ENCODE results near the gene ZMYND8.
"Not testable (repeated sequence)": the region's sequence is repeated elsewhere in the genome, so short reads cannot be mapped to it uniquely, and the experiment has no call there.

ZMYND8 gene

DNA sequence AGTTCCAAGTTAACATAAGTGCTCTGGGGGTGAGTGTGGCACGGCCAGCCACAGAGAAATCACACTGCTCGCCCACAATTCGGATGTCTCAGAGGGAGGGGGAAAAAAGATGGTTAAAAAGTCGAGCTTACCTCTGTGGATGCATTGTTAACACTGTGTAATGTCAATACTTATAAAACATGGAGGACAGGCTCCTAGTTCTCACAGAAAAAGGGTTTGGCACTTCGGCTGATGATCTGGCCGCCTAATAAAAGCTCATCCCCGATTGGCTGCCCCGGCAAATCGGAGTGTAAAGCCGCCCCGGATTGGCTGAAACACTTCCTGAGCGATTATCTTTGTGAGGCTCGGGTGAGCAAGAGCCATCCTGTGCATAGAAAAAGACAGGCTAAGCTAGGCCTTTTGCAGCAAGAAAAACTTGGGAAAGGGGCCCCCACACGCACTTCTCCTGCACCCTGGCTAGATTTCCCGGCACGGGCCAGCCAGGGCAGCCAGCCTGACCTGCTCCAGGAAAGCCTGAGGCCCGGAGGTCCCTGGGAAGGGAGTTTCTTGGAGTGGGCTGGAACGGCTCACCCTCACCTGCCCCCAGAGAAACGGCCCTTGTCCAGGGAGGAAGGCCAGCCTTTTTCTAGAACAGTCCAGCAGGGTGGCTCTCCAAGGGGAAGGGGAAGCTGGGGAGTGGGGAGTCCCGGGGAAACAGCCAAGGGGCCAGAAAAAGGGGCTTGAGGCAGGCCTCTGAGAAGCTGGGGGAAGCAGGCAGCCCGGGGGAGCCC, at the start of gene ZMYND8:
Gene ZMYND8, minus strand, starts transcription at position 174 of the 770 bp plus-strand sequence. Its CDS starts 29 bp downstream, at position 145.
- peak; percentile 69 to 99 (median 92) for DNase-seq

- no peak for DNase-seq
Observed at GRCh38 chr20:47405775-47406325, 49.4 kb upstream of the ZMYND8 start.

- peak in 1 of 51 donors; percentile 1 for DNase-seq
Observed at GRCh38 chr20:47400685-47401084, 44.2 kb upstream of the ZMYND8 start.

DNA sequence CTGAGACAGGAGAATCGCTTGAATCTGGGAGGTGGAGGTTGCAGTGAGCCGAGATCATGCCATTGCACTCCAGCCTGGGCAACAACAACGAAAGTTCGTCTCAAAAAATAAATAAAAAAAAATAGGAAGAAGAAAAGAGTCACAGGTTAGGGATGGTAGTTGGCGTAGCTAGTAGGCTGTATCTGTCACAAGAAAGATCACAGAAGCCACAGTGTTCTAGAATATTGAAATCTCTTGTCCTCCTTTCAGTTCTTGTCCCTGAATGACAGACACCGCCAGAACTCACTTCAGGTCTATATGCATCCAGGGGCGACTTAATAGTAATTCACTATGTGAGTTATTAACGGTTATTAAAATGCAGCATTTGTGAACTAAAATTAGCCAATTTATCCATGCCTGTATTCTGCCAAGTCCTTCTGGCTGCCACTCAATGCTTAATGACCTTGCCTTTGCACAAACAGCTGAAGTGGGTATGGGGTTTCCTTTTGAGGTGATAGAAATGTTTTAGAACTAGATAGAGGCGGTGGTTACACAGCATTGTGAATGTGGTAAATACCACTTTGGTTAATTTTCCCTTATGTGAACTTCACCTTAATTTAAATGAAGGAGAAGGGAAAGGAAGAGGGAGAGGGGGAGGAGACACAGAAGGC, 41.3 kb upstream of the ZMYND8 start:
- DNase-seq, result no peak

DNA sequence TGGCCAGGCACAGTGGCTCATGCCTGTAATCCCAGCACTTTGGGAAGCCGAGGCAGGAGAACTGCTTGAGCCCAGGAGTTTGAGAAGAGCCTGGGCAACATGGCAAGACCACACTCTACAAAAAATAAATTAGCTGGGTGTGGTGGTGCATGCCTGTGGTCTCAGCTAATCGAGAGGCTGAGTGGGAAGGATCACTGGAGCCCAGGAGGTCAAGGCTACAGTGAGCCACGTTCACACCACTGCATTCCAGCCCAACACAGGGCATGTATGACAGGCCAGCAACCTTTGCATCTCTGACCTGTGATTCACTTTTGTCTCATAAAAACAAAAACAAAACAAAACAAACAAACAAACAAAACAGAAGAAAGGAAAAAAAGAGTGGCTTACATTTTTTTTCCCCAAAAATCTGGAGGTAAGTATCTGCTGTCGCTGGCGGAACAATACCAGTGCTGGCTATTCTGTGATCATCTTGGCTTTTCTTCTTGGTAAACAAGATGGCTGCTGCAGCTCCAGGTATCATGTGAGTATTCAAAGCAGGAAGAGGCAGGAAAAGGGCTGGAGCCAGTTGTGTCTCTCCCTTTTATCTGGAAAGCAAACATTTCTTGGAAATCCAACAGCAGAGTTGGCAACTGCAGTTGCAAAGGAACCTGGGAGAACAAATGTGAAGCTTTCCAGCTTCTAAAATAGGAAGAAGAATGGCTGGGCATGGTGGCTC, 40.4 kb upstream of the ZMYND8 start:
- DNase-seq, result no peak

DNA sequence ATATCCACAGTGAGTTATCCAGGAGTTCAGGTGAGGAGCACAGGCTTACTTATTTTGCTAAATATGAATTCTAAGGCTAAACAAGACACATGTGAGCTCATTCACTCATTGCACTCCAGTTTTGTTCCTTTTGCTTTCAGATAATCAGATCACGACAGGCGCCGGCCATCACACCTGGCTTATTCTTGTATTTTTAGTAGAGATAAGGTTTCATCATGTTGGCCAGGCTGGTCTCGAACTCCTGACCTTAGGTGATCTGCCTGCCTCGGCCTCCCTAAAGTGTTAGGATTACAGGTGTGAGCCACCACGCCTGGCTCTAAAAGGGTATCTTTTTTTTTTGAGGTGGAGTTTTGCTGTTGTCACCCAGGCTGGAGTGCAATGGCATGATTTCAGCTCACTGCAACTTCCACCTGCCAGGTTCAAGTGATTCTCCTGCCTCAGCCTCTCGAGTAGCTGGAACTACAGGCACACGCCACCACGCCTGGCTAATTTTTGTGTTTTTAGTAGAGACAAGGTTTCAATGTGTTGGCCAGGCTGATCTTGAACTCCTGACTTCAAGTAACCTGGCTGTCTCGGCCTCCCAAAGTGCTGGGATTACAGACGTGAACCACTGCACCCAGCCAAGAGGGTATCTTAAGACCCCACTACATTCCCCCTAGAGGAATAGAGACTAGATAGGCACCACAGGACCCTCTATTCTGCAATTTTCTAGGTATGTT, 37.5 kb upstream of the ZMYND8 start:
- not testable (repeated sequence) for DNase-seq

GRCh38 chr20:47392721-47393073, 36.2 kb upstream of the ZMYND8 start:
- DNase-seq, result no peak

DNA sequence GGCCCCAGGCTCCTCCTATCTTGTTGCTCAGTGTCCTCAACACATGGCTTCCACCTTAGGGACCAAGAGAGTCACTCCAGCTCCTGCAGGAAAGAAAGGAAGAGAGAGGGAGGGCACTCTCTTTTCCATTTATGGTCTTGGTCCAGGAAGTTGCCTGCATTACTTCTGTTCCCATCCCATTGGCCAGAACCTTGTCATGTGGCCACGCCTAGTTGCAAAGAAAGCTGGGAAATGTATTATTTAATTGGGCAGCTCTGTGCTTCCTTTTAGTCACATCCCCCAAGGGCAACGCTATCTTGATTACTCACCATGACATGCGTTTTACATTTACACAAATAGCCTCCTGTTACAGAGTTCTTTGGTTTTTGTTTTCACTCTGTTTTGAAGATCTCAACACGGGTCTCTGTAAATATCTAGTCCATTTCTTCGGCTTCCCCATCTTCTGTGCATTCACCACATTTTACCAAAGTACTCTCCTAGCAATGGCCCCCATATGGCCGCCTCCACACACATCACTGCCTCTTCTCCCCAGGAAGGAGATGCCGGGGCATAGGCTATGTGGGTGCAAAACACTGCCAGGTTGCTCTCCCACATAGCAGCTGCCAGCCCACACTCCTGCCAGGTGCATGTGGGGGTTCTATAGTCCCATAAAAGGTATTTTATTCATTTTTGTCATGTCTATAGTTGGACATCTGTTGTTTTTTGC, 35.7 kb upstream of the ZMYND8 start:
- peak in 1 of 51 donors; percentile 15 for DNase-seq

- no peak for DNase-seq
Observed at GRCh38 chr20:47391276-47392010, 34.9 kb upstream of the ZMYND8 start.

GRCh38 chr20:47389867-47390347, 33.4 kb upstream of the ZMYND8 start:
- no peak for DNase-seq

- not testable (repeated sequence) for DNase-seq
Observed at GRCh38 chr20:47385968-47386367, 29.5 kb upstream of the ZMYND8 start.

DNA sequence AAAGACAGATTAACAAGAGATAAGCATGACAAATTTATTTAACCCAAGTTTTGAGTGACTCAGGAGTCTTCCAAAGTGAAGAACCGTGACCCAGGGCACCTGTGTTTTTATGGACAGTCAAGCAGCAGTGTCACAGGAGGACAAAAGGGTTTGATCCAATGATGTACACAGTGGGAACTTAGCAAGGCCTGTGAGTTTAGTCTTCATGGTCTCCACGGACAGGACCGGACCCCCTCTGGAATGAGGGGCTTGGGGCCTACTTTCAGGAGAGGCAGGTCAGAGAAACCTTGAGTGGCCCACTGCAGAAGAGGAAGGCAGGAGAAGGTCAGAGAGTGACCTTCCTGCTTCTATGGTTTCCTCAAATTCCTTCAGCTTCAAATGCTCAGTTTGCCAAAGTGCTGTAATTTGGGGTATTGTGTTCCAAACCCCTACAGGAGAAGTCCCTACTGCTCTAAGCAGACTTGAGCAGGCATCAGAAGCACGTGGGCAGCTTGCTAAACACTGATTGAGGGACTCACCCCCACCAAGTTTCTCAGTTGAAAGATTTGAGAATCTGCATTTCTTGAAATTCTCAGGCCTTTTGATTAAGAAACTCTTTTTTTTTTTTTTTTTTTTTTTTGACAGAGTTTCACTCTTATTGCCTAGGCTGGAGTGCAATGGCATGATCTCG, 26.4 kb upstream of the ZMYND8 start:
- DNase-seq, result no peak

DNA sequence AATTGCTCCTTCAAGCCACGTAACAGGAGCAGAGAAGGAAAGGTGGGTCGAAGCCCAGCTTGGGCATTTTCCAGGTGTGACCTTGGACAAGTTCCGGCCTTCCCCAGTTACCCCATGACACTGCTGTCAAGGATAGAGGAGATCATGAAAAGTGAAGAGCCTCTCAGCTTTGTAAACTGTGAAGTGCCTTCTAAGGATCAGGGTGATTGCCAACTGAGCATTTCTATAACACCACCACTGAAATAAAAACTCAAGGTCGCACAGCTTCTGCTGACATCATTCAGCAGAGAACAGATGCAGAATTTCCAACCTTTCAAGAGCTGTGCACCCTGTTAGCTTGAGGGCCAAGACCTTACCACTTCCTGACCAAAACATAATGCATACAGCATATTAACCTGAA, 24.0 kb upstream of the ZMYND8 start:
- no peak for DNase-seq

DNA sequence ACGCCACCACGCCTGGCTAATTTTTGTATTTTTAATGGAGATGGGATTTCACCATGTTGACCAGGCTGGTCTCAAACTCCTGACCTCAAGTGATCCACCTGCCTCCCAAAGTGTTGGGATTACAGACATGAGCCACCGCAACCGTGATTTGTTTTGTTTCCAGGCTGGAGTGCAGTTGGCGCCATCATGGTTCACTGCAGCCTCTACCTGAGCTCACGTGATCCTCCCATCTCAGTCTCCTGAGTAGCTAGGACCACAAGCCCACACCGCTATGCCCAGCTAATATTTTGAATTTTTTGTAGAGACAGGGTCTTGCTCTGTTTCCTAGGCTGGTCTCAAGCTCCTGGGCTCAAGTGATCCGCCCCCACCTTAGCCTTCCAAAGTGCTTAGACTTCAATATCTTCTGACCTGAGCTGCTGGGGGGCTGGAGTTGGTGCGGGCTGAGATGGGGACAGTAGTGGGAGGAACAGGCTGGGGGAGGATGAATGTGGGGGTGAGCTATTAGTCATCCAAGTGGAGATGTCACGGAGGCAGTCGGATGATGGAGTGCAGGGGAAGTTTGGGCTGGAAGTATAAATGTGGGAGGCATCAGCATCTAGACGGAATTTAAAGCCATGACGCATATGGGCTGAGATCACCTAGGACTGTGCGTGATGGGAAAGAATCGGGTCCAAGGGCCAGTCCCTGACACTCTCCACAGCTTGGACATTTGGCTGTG, 23.1 kb upstream of the ZMYND8 start:
- peak in 1 of 51 donors; percentile 37 for DNase-seq

DNA sequence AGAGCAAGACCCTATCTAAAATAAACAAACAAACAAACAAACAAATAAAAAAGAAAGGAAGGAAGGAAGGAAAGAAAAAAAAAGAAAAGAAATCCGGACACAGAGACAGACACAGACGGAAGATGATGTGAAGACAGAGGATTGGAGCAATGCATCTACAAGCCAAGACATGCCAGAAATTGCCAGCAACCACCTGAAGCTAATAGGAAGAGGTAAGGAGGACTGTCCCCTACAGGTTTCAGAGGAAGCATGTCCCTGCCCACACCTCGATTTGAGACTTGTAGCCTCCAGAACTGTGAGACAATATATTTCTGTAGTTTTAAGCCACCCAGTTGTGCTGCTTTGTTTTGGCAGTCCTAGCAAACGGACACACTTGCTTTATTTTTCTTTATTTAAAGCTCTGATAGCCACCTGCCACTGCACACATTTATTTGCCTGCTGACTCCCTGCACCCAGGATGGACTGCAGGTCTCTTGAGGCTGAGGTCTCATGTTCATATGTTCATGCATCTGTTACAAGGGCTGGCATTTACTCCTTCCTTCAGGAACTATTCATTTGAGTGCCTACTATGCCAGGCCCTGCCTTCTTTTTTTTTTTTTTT, 20.7 kb upstream of the ZMYND8 start:
- DNase-seq, result no peak

DNA sequence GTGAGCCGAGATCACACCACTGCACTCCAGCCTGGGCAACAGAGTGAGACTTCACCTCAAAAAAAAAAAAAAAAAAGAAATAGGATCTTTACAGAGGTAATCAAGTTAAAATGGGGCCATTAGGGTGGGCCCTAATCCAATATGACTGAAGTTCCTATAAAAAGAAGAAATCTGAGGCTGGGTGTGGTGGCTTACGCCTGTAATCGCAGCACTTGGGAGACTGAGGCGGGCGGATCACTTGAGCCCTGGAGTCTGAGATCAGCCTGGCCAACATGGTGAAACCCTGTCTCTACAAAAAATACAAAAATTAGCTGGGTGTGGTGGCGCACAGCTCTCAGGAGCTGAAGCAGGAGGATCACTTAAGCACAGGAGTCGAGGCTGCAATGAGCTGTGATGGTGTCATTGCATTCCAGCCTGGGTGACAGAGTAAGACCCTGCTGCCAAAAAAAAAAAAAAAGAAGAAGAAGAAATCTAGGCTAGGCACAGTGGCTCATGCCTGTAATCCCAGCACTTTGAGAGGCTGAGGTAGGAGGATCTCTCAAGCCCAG, 19.7 kb upstream of the ZMYND8 start:
- not testable (repeated sequence) for DNase-seq

GRCh38 chr20:47374121-47374520, 17.6 kb upstream of the ZMYND8 start:
- DNase-seq, result not testable (repeated sequence)

GRCh38 chr20:47373206-47373733, 16.8 kb upstream of the ZMYND8 start:
- DNase-seq, result no peak

All from hypothalamus (tissue), 51 donors.